Stimulated activated naive CD8-positive, alpha-beta T cell treated with anti-CD3 and anti-CD28 coated beads, Interleukin-15, amount 100 ng/mL, for 72 hours (primary cell): ENCODE results near the gene NANOG.
"Not testable (repeated sequence)": the region's sequence is repeated elsewhere in the genome, so short reads cannot be mapped to it uniquely, and the experiment has no call there.

ENCODE experiments used
- ATAC-seq: fragments of 150-1000 bp; cut with Tn5 transposase; 2 replicates; pipeline ENCODE4 v1.10.0; 2021; ENCODE audit warnings: mild to moderate bottlenecking, moderate library complexity
- DNase-seq, 2 donors: peaks; one replicate each; pipeline ENCODE4 v3.0.0; 2021 to 2022
- H3K27ac Mint-ChIP-seq, 2 donors: one replicate each; pipeline ENCODE4 v1.8.0; 2022; ENCODE audit warnings: mild to moderate bottlenecking in 2 of 2, mixed read lengths in 2 of 2, moderate library complexity in 2 of 2
- H3K27me3 Mint-ChIP-seq: one replicate; pipeline ENCODE4 v1.8.0; 2022; ENCODE audit warnings: mixed read lengths
- H3K4me1 Mint-ChIP-seq: one replicate; pipeline ENCODE4 v1.8.0; 2022; ENCODE audit warnings: mild to moderate bottlenecking, mixed read lengths
- H3K4me3 Mint-ChIP-seq, 2 donors: one replicate each; pipeline ENCODE4 v1.8.0; 2022; ENCODE audit warnings: mild to moderate bottlenecking in 2 of 2, mixed read lengths in 2 of 2, moderate library complexity in 1 of 2
- H3K9me3 Mint-ChIP-seq, 2 donors: one replicate each; pipeline ENCODE4 v1.8.0; 2022; ENCODE audit warnings: mixed read lengths in 2 of 2

NANOG gene

GRCh38 chr12:7788884-7789528 lies at the start of gene NANOG:
Gene NANOG (plus strand): TSS chr12:7789402. CDS start chr12:7789615, 213 bp downstream.
- DNase-seq, H3K4me3 Mint-ChIP-seq, H3K27ac Mint-ChIP-seq, H3K9me3 Mint-ChIP-seq, H3K4me1 Mint-ChIP-seq, ATAC-seq: not testable (repeated sequence)
- H3K27me3 Mint-ChIP-seq = peaks cover 19% of the 10 kb centered on the region

GRCh38 chr12:7747246-7747645 lies 42.0 kb upstream of the NANOG start, which contains the start of gene CLEC4C:
Gene CLEC4C (minus strand): TSS chr12:7747375. CDS start chr12:7747348, 27 bp downstream.
- Mint-ChIP-seq H3K4me1 (no peaks in the 10 kb centered on the region), H3K9me3 (no peaks in the 10 kb centered on the region), H3K27me3 (no peaks in the 10 kb centered on the region), H3K4me3 (no peak within 1 kb of the TSS), H3K27ac (no peak within 1 kb of the TSS)
- DNase-seq = no peak
- no peak for ATAC-seq

- DNase-seq = no peak
- Mint-ChIP-seq H3K4me3 (no peak overlapping the region), H3K4me1 (no peaks in the 10 kb centered on the region), H3K9me3 (no peaks in the 10 kb centered on the region), H3K27me3 (no peaks in the 10 kb centered on the region), H3K27ac (peak overlapping the region in 1 of 2 donors; percentile 43)
- no peak for ATAC-seq
Observed at GRCh38 chr12:7748852-7749251, 40.4 kb upstream of the NANOG start.

- no peaks in the 10 kb centered on the region for H3K4me1 Mint-ChIP-seq
- no peak overlapping the region for H3K27ac Mint-ChIP-seq
- no peak overlapping the region for H3K4me3 Mint-ChIP-seq
- DNase-seq = no peak
- no peaks in the 10 kb centered on the region for H3K9me3 Mint-ChIP-seq
- no peaks in the 10 kb centered on the region for H3K27me3 Mint-ChIP-seq
- ATAC-seq = no peak
Observed at GRCh38 chr12:7749442-7749841, 39.8 kb upstream of the NANOG start.

- ATAC-seq = no peak
- Mint-ChIP-seq H3K9me3 (no peaks in the 10 kb centered on the region), H3K4me3 (no peak overlapping the region), H3K27ac (no peak overlapping the region), H3K4me1 (no peaks in the 10 kb centered on the region), H3K27me3 (no peaks in the 10 kb centered on the region)
- no peak for DNase-seq
Observed at GRCh38 chr12:7750350-7750749, 38.9 kb upstream of the NANOG start.

GRCh38 chr12:7751394-7751793 lies 37.8 kb upstream of the NANOG start:
- no peak overlapping the region for H3K4me3 Mint-ChIP-seq
- ATAC-seq (no peak), DNase-seq (no peak)
- H3K27ac Mint-ChIP-seq = no peak overlapping the region
- H3K9me3 Mint-ChIP-seq = no peaks in the 10 kb centered on the region
- no peaks in the 10 kb centered on the region for H3K27me3 Mint-ChIP-seq
- no peaks in the 10 kb centered on the region for H3K4me1 Mint-ChIP-seq

- DNase-seq, H3K4me3 Mint-ChIP-seq, H3K4me1 Mint-ChIP-seq, H3K27me3 Mint-ChIP-seq, ATAC-seq, H3K9me3 Mint-ChIP-seq: not testable (repeated sequence)
- peak overlapping the region in 1 of 2 donors; percentile 87 for H3K27ac Mint-ChIP-seq
Observed at GRCh38 chr12:7751941-7752922, 37.0 kb upstream of the NANOG start.

GRCh38 chr12:7755668-7756067 lies 33.5 kb upstream of the NANOG start:
- H3K4me3 Mint-ChIP-seq = peak overlapping the region in 1 of 2 donors; percentile 24
- H3K9me3 Mint-ChIP-seq, H3K27me3 Mint-ChIP-seq, H3K27ac Mint-ChIP-seq, H3K4me1 Mint-ChIP-seq, ATAC-seq: not testable (repeated sequence)
- peak; percentile 0 to 9 for DNase-seq

- H3K27me3 Mint-ChIP-seq = no peaks in the 10 kb centered on the region
- ATAC-seq (no peak), DNase-seq (no peak)
- H3K27ac Mint-ChIP-seq = no peak overlapping the region
- no peaks in the 10 kb centered on the region for H3K9me3 Mint-ChIP-seq
- no peak overlapping the region for H3K4me3 Mint-ChIP-seq
- H3K4me1 Mint-ChIP-seq = no peaks in the 10 kb centered on the region
Observed at GRCh38 chr12:7756993-7757392, 32.2 kb upstream of the NANOG start.

GRCh38 chr12:7758766-7759140 lies 30.4 kb upstream of the NANOG start:
- no peaks in the 10 kb centered on the region for H3K9me3 Mint-ChIP-seq
- H3K4me1 Mint-ChIP-seq = no peaks in the 10 kb centered on the region
- no peak for DNase-seq
- no peak overlapping the region for H3K4me3 Mint-ChIP-seq
- H3K27ac Mint-ChIP-seq = no peak overlapping the region
- H3K27me3 Mint-ChIP-seq = no peaks in the 10 kb centered on the region
- no peak for ATAC-seq

- Mint-ChIP-seq H3K4me3 (no peak overlapping the region), H3K9me3 (no peaks in the 10 kb centered on the region), H3K27ac (no peak overlapping the region), H3K27me3 (no peaks in the 10 kb centered on the region), H3K4me1 (no peaks in the 10 kb centered on the region)
- no peak for ATAC-seq
- DNase-seq = no peak
Observed at GRCh38 chr12:7769999-7770398, 19.2 kb upstream of the NANOG start.

- H3K27me3 Mint-ChIP-seq = no peaks in the 10 kb centered on the region
- H3K27ac Mint-ChIP-seq = no peak overlapping the region
- ATAC-seq = no peak
- no peak for DNase-seq
- no peaks in the 10 kb centered on the region for H3K9me3 Mint-ChIP-seq
- H3K4me3 Mint-ChIP-seq = no peak overlapping the region
- no peaks in the 10 kb centered on the region for H3K4me1 Mint-ChIP-seq
Observed at GRCh38 chr12:7781274-7781673, 7.9 kb upstream of the NANOG start.

- H3K9me3 Mint-ChIP-seq = no peaks in the 10 kb centered on the region
Observed at GRCh38 chr12:7782055-7782454, 7.1 kb upstream of the NANOG start.

GRCh38 chr12:7783433-7783832 lies 5.8 kb upstream of the NANOG start:
- peaks cover 19% of the 10 kb centered on the region for H3K27me3 Mint-ChIP-seq
- DNase-seq, H3K27ac Mint-ChIP-seq, ATAC-seq, H3K9me3 Mint-ChIP-seq, H3K4me3 Mint-ChIP-seq, H3K4me1 Mint-ChIP-seq: not testable (repeated sequence)

More at GRCh38 chr12:7782055-7782454, 7.1 kb upstream of the NANOG start:
- Mint-ChIP-seq H3K27me3 (peaks cover 6% of the 10 kb centered on the region), H3K4me3 (no peak overlapping the region), H3K4me1 (no peaks in the 10 kb centered on the region), H3K27ac (no peak overlapping the region)
- ATAC-seq (no peak), DNase-seq (no peak)

- no peak for DNase-seq
- Mint-ChIP-seq H3K27me3 (peaks cover 19% of the 10 kb centered on the region), H3K4me3 (no peak overlapping the region), H3K27ac (no peak overlapping the region), H3K4me1 (no peaks in the 10 kb centered on the region), H3K9me3 (no peaks in the 10 kb centered on the region)
- no peak for ATAC-seq
Observed at GRCh38 chr12:7784701-7785100, 4.5 kb upstream of the NANOG start.
